PC-3 (cell line): ENCODE measurements around the gene TNFSF10. TPM values are rescaled to one million over a fixed set of nuclear protein-coding genes. Genes with fewer than 3 reads are reported as not detected.

Experiments used
- ATAC-seq: fragments of 200-7000 bp; cut with Tn5 transposase; 2 replicates; pipeline ENCODE4 v1.9.1; 2020; ENCODE audit warnings: mild to moderate bottlenecking, moderate library complexity
- BruUV-seq: library from RNA; stranded (reverse); fragments of 400-500 nt; replicated peaks from 2 replicates; lab custom pipeline; 2021; lab: Mats Ljungman, UMichigan
- CTCF ChIA-PET: fragments of 300-600 bp; sonication (Branson Sonifier 250); formaldehyde crosslinking; loops from one replicate; lab custom pipeline; 2022; ENCODE audit warnings: antibody characterized with exemption; lab: Charles Lee
- POLR2A ChIA-PET: fragments of 300-600 bp; sonication (Branson Sonifier 250); formaldehyde crosslinking; loops from one replicate; lab custom pipeline; 2022; ENCODE audit warnings: antibody characterized with exemption; ENCODE audit not compliant: unreplicated experiment; lab: Charles Lee
- DNase-seq: peaks from one replicate; pipeline ENCODE4 v3.0.0-alpha.2; 2015
- H2AFZ ChIP-seq: fragments of 300-600 bp; sonication (generic); 2 replicates; pipeline ENCODE4 v1.6.0; 2016; ENCODE audit warnings: antibody characterized with exemption, low read length
- H3F3A ChIP-seq: fragments of 300-600 bp; sonication (generic); one replicate; pipeline ENCODE4 v1.6.0; 2017; ENCODE audit warnings: antibody characterized with exemption, low read length, control low read depth, mild to moderate bottlenecking; ENCODE audit not compliant: unreplicated experiment
- H3K27ac ChIP-seq: fragments of 300-600 bp; sonication (generic); 2 replicates; pipeline ENCODE4 v1.5.1; 2016; ENCODE audit warnings: mild to moderate bottlenecking, low read length
- H3K27me3 ChIP-seq: fragments of 300-600 bp; sonication (generic); 2 replicates; pipeline ENCODE4 v1.6.1; 2016; ENCODE audit warnings: low read length, mixed read lengths
- H3K36me3 ChIP-seq: fragments of 300-600 bp; sonication (generic); 2 replicates; pipeline ENCODE4 v1.6.1; 2016; ENCODE audit warnings: low read depth, mixed run types, low read length, mixed read lengths
- H3K4me1 ChIP-seq: fragments of 300-600 bp; sonication (generic); 2 replicates; pipeline ENCODE4 v1.5.1; 2016; ENCODE audit warnings: low read length; ENCODE audit not compliant: insufficient read depth
- H3K4me2 ChIP-seq: fragments of 300-600 bp; sonication (generic); 2 replicates; pipeline ENCODE4 v1.6.0; 2016; ENCODE audit warnings: low read length
- H3K4me3 ChIP-seq: fragments of 300-600 bp; sonication (generic); 2 replicates; pipeline ENCODE4 v1.5.1; 2016; ENCODE audit warnings: mild to moderate bottlenecking, low read length, mixed read lengths
- H3K79me2 ChIP-seq: fragments of 300-600 bp; sonication (generic); 2 replicates; pipeline ENCODE4 v1.6.1; 2017; ENCODE audit warnings: low read length, mixed read lengths
- H3K9ac ChIP-seq: fragments of 300-600 bp; sonication (generic); 2 replicates; pipeline ENCODE4 v1.6.0; 2016; ENCODE audit warnings: mild to moderate bottlenecking, low read length
- H3K9me2 ChIP-seq: fragments of 300-600 bp; sonication (generic); replicated peaks from 2 replicates; pipeline ENCODE4 v1.6.1; 2016; ENCODE audit warnings: mixed run types, low read length, mixed read lengths
- H3K9me3 ChIP-seq: fragments of 300-600 bp; sonication (generic); 2 replicates; pipeline ENCODE4 v1.6.1; 2016; ENCODE audit warnings: low read length, mixed read lengths
- H4K20me1 ChIP-seq: fragments of 300-600 bp; sonication (generic); 2 replicates; pipeline ENCODE4 v1.6.1; 2016; ENCODE audit warnings: low read length, mixed read lengths
- CTCF ChIP-seq: fragments of 300-600 bp; sonication (generic); conservative IDR thresholded peaks from 2 replicates; pipeline ENCODE4 v1.5.1; 2017; ENCODE audit warnings: antibody characterized with exemption, low read depth, mild to moderate bottlenecking, low read length
- EZH2 ChIP-seq: fragments of 300-600 bp; sonication (generic); IDR thresholded peaks from one replicate; pipeline ENCODE4 v1.6.1; 2017; ENCODE audit warnings: antibody characterized with exemption, mild to moderate bottlenecking, low read length; ENCODE audit not compliant: unreplicated experiment
- EZH2phosphoT487 ChIP-seq: fragments of 300-600 bp; sonication (generic); IDR thresholded peaks from 2 replicates; pipeline ENCODE4 v1.6.1; 2018; ENCODE audit warnings: mild to moderate bottlenecking, antibody characterized with exemption, low read length, borderline replicate concordance
- intact Hi-C: fragments of 100-400 bp; cut with micrococcal nuclease; formaldehyde crosslinking; loops from 2 replicates; pipeline ENCODE4 v1.9.0; 2023
- total RNA-seq: library from RNA; depleted of rRNA; stranded (reverse); fragments of >200 nt; gene quantifications from 2 replicates; pipeline ENCODE4 v1.2.3, GENCODE V29; 2014

The TNFSF10 gene
- total RNA-seq, 1 experiment from 2014 or later, result 0.58 TPM

GRCh38 chr3:172515130-172515918 is 7.9 kb downstream of the TNFSF10 start:
- Histone ChIP-seq H3K9me2 (no peaks in the 10 kb centered on the region), H3K9me3 (no peaks in the 10 kb centered on the region), H3K9ac (no peak overlapping the region), H3K79me2 (no peaks in the 10 kb centered on the region), H3K4me1 (peaks cover 20% of the 10 kb centered on the region), H2AFZ (no peak overlapping the region), H3K27me3 (no peaks in the 10 kb centered on the region), H3K4me2 (no peak overlapping the region), H4K20me1 (no peaks in the 10 kb centered on the region), H3K27ac (no peak overlapping the region), H3F3A (peaks cover 5% of the 10 kb centered on the region), H3K36me3 (no peaks in the 10 kb centered on the region), H3K4me3 (no peak overlapping the region)
- DNase-seq (no peak), ATAC-seq (no peak)
- BruUV-seq, result no TSS peak
- CTCF ChIA-PET, result no interaction called here
- POLR2A ChIA-PET, result no interaction called here
- TF ChIP-seq CTCF (no peak), EZH2 (no peak), EZH2phosphoT487 (no peak)
- intact Hi-C loops, result no loop called here

GRCh38 chr3:172514678-172515077 is 8.6 kb downstream of the TNFSF10 start:
- Histone ChIP-seq H3F3A (peaks cover 5% of the 10 kb centered on the region), H3K36me3 (no peaks in the 10 kb centered on the region), H3K9ac (no peak overlapping the region), H3K27me3 (no peaks in the 10 kb centered on the region), H4K20me1 (no peaks in the 10 kb centered on the region), H3K4me3 (no peak overlapping the region), H3K9me3 (no peaks in the 10 kb centered on the region), H3K9me2 (no peaks in the 10 kb centered on the region), H3K27ac (no peak overlapping the region), H3K79me2 (no peaks in the 10 kb centered on the region), H3K4me1 (peaks cover 20% of the 10 kb centered on the region), H3K4me2 (no peak overlapping the region), H2AFZ (no peak overlapping the region)
- ChIA-PET POLR2A (no interaction called here), CTCF (no interaction called here)
- no peak for ATAC-seq
- no TSS peak for BruUV-seq
- no peak for DNase-seq
- TF ChIP-seq EZH2phosphoT487 (no peak), CTCF (no peak)
- intact Hi-C loops, result no loop called here

- H3K9ac ChIP-seq, result no peak overlapping the region
- H3K79me2 ChIP-seq, result no peaks in the 10 kb centered on the region
- H3K27me3 ChIP-seq, result no peaks in the 10 kb centered on the region
- no peak overlapping the region for H3K4me3 ChIP-seq
- no peak for TF ChIP-seq EZH2
- no peak for TF ChIP-seq CTCF
- TF ChIP-seq EZH2phosphoT487, result no peak
- intact Hi-C loops, result no loop called here
- no TSS peak for BruUV-seq
- H2AFZ ChIP-seq, result no peak overlapping the region
- ATAC-seq (no peak), DNase-seq (no peak)
- H4K20me1 ChIP-seq, result no peaks in the 10 kb centered on the region
- no peak overlapping the region for H3K4me2 ChIP-seq
- ChIA-PET CTCF (no interaction called here), POLR2A (no interaction called here)
- no peaks in the 10 kb centered on the region for H3K9me2 ChIP-seq
- H3F3A ChIP-seq, result peaks cover 5% of the 10 kb centered on the region
- H3K27ac ChIP-seq, result no peak overlapping the region
- H3K4me1 ChIP-seq, result peaks cover 20% of the 10 kb centered on the region
- H3K36me3 ChIP-seq, result no peaks in the 10 kb centered on the region
- no peaks in the 10 kb centered on the region for H3K9me3 ChIP-seq
Observed at GRCh38 chr3:172513488-172513887, 9.7 kb downstream of the TNFSF10 start.
